Measurements from ENCODE around the gene PHF2. TPM values are rescaled to one million over a fixed set of nuclear protein-coding genes. Genes with fewer than 3 reads are reported as not detected.
"Not testable (repeated sequence)": the region's sequence is repeated elsewhere in the genome, so short reads cannot be mapped to it uniquely, and the experiment has no call there.

Gene PHF2
- total and polyA plus RNA-seq, 9 donors = 21.3 to 45.8 (median 36.6) TPM

DNA sequence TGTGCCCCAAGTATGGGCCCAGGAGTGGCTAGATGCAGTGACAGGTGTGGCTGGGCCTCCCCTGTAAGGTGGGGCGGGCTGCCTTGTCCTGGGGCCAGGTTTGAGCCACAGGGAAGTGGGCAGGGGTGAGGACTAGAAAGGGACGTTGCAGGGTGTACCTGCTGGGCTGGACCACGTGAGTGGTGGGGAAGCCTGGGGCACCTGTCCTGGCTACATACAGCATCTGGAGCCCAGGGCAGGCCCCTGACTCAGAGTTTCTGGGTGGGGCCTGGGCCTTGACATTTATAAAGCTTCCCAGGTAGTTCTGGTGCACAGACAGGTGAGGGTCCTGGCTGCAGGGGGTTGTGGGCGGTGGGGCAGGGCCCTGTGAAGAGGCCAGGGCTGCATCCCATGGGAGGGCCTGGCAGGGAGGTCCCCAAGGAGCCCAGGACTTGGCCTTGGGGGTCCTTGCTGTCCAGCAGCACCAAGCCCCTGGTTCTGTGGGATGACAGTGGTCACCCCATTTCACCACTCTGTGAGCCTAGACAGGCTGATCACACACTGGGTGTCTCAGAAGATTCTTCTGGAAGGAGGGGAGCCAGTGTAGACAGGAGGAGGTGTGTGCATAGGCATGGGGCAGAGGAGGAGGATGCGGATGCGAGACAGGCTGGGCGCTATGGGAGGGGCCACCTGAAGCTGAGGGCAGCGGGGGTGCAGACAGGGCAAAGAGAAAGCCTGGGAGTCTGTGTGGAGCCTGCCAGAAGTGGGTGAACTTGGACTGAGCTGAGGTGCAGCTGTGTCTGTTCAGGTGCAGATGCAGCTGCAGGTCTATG lies 94.0 kb downstream of the PHF2 start:
- H3K9me3 ChIP-seq (replicated peaks; ENCODE audit: control insufficient read depth, low read depth, low read length) = no peaks in the 10 kb centered on the region
- H3K27me3 ChIP-seq (ENCODE audit: control insufficient read depth, insufficient read depth, low read length) = no peaks in the 10 kb centered on the region
- 81% methylated on average over 7 of the region's 8 CpGs for WGBS (ENCODE audit: insufficient coverage)
- H3K4me1 ChIP-seq (ENCODE audit: control insufficient read depth, insufficient read depth, low read length) = peaks cover 3% of the 10 kb centered on the region
- H3K27ac ChIP-seq (ENCODE audit: low read length) = no peak overlapping the region
- H3K36me3 ChIP-seq (ENCODE audit: control insufficient read depth, insufficient read depth, low read length) = peaks cover 40% of the 10 kb centered on the region
- H3K4me3 ChIP-seq (ENCODE audit: low read length) = no peak overlapping the region
- DNase-seq = peak; percentile 22

- H3K27ac ChIP-seq (ENCODE audit: low read length) = no peak overlapping the region
- WGBS (ENCODE audit: insufficient coverage) = no CpG with 5 or more reads among the region's 2 CpGs
- no peak for DNase-seq
- H3K36me3 ChIP-seq (ENCODE audit: control insufficient read depth, insufficient read depth, low read length) = peaks cover 41% of the 10 kb centered on the region
- H3K9me3 ChIP-seq (replicated peaks; ENCODE audit: control insufficient read depth, low read depth, low read length) = no peaks in the 10 kb centered on the region
- no peaks in the 10 kb centered on the region for H3K27me3 ChIP-seq (ENCODE audit: control insufficient read depth, insufficient read depth, low read length)
- H3K4me1 ChIP-seq (ENCODE audit: control insufficient read depth, insufficient read depth, low read length) = peaks cover 3% of the 10 kb centered on the region
- no peak overlapping the region for H3K4me3 ChIP-seq (ENCODE audit: low read length)
These were observed 94.6 kb downstream of the PHF2 start for GRCh38 chr9:93671020-93671338.

GRCh38 chr9:93672330-93673020 lies 96.1 kb downstream of the PHF2 start:
- H3K4me1 ChIP-seq (ENCODE audit: control insufficient read depth, insufficient read depth, low read length); H3K9me3 ChIP-seq (replicated peaks; ENCODE audit: control insufficient read depth, low read depth, low read length); H3K27ac ChIP-seq (ENCODE audit: low read length); H3K4me3 ChIP-seq (ENCODE audit: low read length); H3K27me3 ChIP-seq (ENCODE audit: control insufficient read depth, insufficient read depth, low read length): not testable (repeated sequence)
- peak; percentile 1 for DNase-seq
- peaks cover 45% of the 10 kb centered on the region for H3K36me3 ChIP-seq (ENCODE audit: control insufficient read depth, insufficient read depth, low read length)
- 88% methylated on average over 2 of the region's 2 CpGs for WGBS (ENCODE audit: insufficient coverage)

- 77% methylated on average over 11 of the region's 16 CpGs for WGBS (ENCODE audit: insufficient coverage)
- no peaks in the 10 kb centered on the region for H3K9me3 ChIP-seq (replicated peaks; ENCODE audit: control insufficient read depth, low read depth, low read length)
These were observed 96.8 kb downstream of the PHF2 start for GRCh38 chr9:93673021-93673838.

DNA sequence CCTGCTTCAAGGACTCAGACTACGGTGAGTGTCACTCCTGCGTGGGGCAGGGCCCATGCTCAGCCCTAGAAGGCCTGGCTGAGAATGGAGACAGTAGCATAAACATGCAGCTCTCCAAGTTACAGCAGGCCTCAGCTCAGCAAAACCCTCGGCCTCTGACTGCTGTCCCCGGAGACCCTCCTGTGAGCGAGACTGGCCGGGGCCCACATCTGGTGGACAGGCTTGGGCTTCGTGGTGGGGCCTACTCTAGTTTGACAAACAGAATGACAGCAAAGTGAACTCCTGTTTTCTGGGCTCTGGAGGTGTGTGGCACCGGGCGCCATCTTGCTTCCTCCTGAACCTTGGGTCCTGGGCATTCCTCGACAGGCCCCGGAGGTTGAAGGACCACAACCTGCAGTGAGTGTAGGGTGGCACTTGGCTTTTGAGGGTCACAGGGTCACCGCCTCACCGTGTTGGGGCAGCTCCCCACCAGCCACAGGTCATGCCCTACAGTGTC lies 97.5 kb downstream of the PHF2 start:
- DNase-seq = peak; percentile 41
- no peaks in the 10 kb centered on the region for H3K9me3 ChIP-seq (replicated peaks; ENCODE audit: control insufficient read depth, low read depth, low read length)
- 74% methylated on average over 11 of the region's 13 CpGs for WGBS (ENCODE audit: insufficient coverage)
- peaks cover 3% of the 10 kb centered on the region for H3K4me1 ChIP-seq (ENCODE audit: control insufficient read depth, insufficient read depth, low read length)
- no peak overlapping the region for H3K27ac ChIP-seq (ENCODE audit: low read length)
- H3K36me3 ChIP-seq (ENCODE audit: control insufficient read depth, insufficient read depth, low read length) = peaks cover 51% of the 10 kb centered on the region
- H3K27me3 ChIP-seq (ENCODE audit: control insufficient read depth, insufficient read depth, low read length) = no peaks in the 10 kb centered on the region
- no peak overlapping the region for H3K4me3 ChIP-seq (ENCODE audit: low read length)

More at GRCh38 chr9:93673021-93673838, 96.8 kb downstream of the PHF2 start:
- Histone ChIP-seq H3K4me1 (ENCODE audit: control insufficient read depth, insufficient read depth, low read length) (peaks cover 3% of the 10 kb centered on the region), H3K27ac (ENCODE audit: low read length) (no peak overlapping the region), H3K4me3 (ENCODE audit: low read length) (no peak overlapping the region), H3K27me3 (ENCODE audit: control insufficient read depth, insufficient read depth, low read length) (no peaks in the 10 kb centered on the region), H3K36me3 (ENCODE audit: control insufficient read depth, insufficient read depth, low read length) (peaks cover 49% of the 10 kb centered on the region)
- peak; percentile 26 for DNase-seq

GRCh38 chr9:93674580-93675335 lies 98.4 kb downstream of the PHF2 start:
- no peaks in the 10 kb centered on the region for H3K27me3 ChIP-seq (ENCODE audit: control insufficient read depth, insufficient read depth, low read length)
- H3K36me3 ChIP-seq (ENCODE audit: control insufficient read depth, insufficient read depth, low read length) = peaks cover 55% of the 10 kb centered on the region
- DNase-seq = peak; percentile 0
- WGBS (ENCODE audit: insufficient coverage) = 89% methylated on average over 9 of the region's 14 CpGs
- H3K4me3 ChIP-seq (ENCODE audit: low read length) = no peak overlapping the region
- H3K4me1 ChIP-seq (ENCODE audit: control insufficient read depth, insufficient read depth, low read length) = peaks cover 3% of the 10 kb centered on the region
- H3K27ac ChIP-seq (ENCODE audit: low read length) = no peak overlapping the region
- no peaks in the 10 kb centered on the region for H3K9me3 ChIP-seq (replicated peaks; ENCODE audit: control insufficient read depth, low read depth, low read length)

DNA sequence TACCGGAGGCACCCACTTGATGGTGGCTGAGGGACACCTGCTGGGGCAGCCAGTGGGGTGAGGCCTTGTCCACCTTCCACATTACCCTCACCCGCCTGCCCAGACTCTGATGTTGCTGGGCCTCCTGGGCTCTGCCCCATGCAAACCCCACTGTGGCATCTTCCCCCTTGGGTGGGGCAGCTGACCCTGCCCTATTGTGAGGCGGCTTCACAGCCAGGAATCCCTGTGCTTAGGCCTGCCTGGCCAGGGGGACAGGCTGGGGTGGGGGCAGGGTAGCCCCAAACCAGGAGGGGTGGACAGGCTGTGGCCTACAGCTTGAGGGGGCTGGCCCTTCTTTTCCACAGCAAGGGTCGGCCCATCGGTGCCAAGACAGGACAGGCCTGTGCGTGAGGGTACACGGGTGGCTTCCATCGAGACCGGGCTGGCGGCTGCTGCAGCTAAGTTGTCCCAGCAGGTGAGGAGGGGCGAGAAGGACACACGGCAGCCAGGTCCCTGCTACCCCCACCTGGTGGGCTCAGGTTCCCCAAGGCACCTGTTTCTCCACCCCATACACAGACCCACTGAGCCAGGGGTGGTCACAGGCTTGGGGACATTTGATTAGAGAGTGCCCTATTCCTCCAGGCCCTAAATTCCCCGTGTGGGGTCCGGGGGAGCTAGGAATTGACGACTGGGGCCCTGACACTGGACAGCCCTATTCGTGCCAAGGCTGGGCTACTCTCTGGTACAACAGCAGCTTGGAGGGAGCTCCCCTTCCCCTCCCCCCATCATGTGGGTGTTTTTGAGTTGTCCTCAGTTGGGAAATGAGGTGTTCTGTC lies 99.2 kb downstream of the PHF2 start:
- Histone ChIP-seq H3K4me3 (ENCODE audit: low read length) (no peak overlapping the region), H3K27me3 (ENCODE audit: control insufficient read depth, insufficient read depth, low read length) (no peaks in the 10 kb centered on the region), H3K27ac (ENCODE audit: low read length) (no peak overlapping the region), H3K4me1 (ENCODE audit: control insufficient read depth, insufficient read depth, low read length) (peaks cover 3% of the 10 kb centered on the region), H3K36me3 (ENCODE audit: control insufficient read depth, insufficient read depth, low read length) (peaks cover 56% of the 10 kb centered on the region), H3K9me3 (replicated peaks; ENCODE audit: control insufficient read depth, low read depth, low read length) (no peaks in the 10 kb centered on the region)
- DNase-seq = no peak
- WGBS (ENCODE audit: insufficient coverage) = 91% methylated on average over 9 of the region's 16 CpGs

DNA sequence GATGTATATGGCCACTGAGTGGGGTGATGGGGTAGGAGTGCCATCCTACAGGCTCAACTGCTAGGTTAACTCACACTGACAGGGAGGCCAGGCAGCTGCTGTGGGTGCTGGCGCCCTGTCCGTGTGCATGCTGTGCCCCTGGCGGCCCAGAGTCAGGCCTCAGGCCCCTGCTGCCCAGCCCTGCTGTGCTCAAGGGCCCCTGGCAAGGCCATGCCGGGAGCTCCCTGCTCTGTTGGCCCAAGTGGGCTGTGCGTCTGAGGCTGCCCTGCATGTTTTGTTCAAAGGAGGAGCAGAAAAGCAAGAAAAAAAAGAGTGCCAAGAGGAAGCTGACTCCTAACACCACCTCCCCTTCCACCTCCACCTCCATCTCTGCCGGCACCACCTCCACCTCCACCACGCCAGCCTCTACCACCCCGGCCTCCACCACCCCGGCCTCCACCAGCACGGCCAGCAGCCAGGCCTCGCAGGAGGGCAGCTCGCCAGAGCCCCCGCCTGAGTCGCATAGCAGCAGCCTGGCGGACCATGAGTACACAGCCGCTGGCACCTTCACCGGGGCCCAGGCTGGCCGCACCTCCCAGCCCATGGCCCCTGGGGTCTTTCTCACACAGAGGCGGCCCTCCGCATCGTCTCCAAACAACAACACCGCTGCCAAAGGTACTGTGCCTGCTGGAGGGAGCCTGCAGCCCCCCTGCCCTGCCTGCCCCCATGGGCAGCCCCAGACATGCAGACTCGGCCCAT lies 100.1 kb downstream of the PHF2 start:
- H3K36me3 ChIP-seq (ENCODE audit: control insufficient read depth, insufficient read depth, low read length) = peaks cover 56% of the 10 kb centered on the region

More for the DNA sequence above, 100.1 kb downstream of the PHF2 start:
- H3K9me3 ChIP-seq (replicated peaks; ENCODE audit: control insufficient read depth, low read depth, low read length) = no peaks in the 10 kb centered on the region
- peaks cover 3% of the 10 kb centered on the region for H3K4me1 ChIP-seq (ENCODE audit: control insufficient read depth, insufficient read depth, low read length)
- H3K4me3 ChIP-seq (ENCODE audit: low read length) = no peak overlapping the region
- no peak overlapping the region for H3K27ac ChIP-seq (ENCODE audit: low read length)
- H3K27me3 ChIP-seq (ENCODE audit: control insufficient read depth, insufficient read depth, low read length) = no peaks in the 10 kb centered on the region
- WGBS (ENCODE audit: insufficient coverage) = 85% methylated on average over 21 of the region's 23 CpGs
- no peak for DNase-seq

Data from muscle of leg (tissue), 11 donors.